Stimulated activated CD4-positive, alpha-beta T cell treated with anti-CD3 and anti-CD28 coated beads, Interleukin-2, amount 100 ng/mL, for 4 hours (primary cell): Measurements from ENCODE around the gene SMC4.
A peak's percentile ranks its signal among the peaks of the same experiment; 100 is the strongest.
"Not testable (repeated sequence)": the region's sequence is repeated elsewhere in the genome, so short reads cannot be mapped to it uniquely, and the experiment has no call there.

Experiments
- DNase-seq: peaks from one replicate; pipeline ENCODE4 v3.0.0-alpha.2; 2020; ENCODE audit warnings: low read depth

SMC4 gene

DNA sequence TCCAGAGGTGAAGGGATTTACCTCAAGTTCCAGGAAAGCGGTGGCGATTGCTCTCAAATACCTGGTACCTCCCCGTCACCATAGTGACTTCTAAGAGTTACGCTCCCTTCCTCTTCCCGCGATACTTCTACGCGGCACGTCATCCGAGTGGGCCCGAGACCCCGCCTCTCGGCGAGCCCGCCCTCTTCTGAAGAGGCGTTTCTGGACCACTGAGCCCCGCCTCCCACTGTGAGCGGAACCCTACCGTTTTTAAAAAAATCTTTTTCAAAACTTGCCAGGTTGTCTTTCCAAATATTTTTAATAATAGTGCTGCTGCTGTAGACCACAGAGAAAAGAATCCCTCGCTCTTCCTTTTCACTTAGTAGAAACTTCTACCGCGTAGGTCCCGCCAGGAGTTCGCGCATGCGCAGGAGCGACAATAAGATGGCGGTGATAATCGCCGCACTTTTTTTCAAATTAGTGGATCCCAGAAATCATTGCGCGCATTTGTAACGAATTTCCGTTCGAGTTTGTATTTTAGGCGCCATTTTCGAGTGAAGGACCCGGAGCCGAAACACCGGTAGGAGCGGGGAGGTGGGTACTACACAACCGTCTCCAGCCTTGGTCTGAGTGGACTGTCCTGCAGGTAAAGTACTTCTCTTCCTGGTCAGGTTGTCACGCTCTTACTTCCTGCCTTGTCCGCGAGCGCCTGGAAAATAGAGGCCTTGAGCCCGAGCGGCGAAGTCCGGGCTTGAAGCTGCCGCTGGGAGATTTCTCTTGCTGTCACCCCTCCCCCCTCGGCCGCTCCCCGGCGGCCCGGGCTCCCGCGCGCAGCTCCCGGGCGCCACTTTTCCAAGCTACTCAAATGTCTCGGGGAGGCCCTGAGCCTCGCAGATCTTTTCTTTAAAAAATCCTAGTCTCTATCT is at the start of gene SMC4, which contains the start of gene IFT80:
Gene SMC4 (plus strand): TSS at position 526 of the 905 bp plus-strand sequence. CDS start 1,177 bp downstream, outside the sequence.
Gene IFT80 (minus strand): TSS at position 101 of the 905 bp plus-strand sequence. CDS start 14,625 bp downstream, outside the sequence.
- DNase-seq: peak; percentile 95

GRCh38 chr3:160355826-160356225 is 43.6 kb upstream of the SMC4 start:
- no peak for DNase-seq

- not testable (repeated sequence) for DNase-seq
These were observed 36.6 kb upstream of the SMC4 start for GRCh38 chr3:160362896-160363295.

GRCh38 chr3:160365869-160366522 is 33.5 kb upstream of the SMC4 start:
- no peak for DNase-seq

GRCh38 chr3:160368804-160369203 is 30.6 kb upstream of the SMC4 start:
- no peak for DNase-seq

GRCh38 chr3:160369784-160370183 is 29.7 kb upstream of the SMC4 start:
- no peak for DNase-seq

DNA sequence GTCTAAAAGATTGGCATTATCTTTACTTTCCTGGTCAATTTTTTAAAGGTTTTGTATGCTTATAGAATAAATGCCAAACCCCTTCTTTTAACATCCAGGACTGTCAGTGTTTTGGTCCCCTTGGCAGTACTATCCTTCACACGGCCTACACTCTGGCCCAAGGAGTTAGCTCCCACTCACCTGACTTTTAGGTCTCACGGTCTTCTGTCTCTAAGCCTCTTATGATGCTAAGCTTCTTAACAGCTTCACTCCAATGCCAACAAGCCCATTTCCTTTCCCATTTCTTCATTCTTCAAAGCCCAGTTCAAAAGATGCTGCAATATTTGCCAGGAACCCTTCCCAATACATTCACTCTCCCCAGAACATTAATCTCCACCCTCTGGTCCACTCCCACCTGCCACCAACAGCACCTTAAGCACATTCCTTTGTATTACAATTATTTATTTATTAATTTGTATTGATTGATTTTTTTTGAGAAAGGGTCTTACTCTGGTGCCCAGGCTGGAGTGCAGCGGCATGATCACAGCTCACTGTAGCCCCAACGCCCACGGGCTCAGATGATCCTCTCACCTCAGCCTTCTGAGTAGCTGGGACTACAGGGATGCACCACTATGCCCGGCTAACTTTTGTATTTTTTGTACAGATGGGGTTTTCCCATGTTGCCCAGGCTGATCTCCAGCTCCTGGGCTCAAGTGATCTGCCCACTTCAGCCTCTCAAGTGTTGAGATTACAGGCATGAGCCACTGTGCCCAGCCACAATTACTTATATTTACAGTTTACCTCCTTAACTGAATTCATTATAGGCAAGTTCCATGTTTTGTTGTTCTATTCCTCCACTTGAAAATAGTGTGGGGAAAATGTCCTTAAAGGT is 28.2 kb upstream of the SMC4 start:
- DNase-seq: no peak

DNA sequence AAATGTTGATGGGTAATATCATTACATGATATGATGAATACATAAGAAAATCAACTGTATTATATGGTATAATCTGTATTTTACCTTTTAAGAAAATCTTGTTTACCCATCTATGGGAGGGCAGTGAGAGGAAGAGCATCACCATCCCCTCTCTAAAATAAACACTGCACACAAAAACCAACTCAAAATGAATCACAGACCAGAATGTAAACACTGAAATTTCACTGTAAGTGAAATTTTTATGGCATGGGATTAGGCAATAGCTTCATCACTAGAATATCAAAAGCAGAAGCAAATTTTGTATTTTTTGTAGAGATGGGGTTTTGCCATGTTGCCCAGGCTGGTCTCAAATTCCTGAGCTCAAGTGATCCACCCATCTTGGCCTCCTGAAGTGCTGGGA is 26.7 kb upstream of the SMC4 start:
- no peak for DNase-seq

DNA sequence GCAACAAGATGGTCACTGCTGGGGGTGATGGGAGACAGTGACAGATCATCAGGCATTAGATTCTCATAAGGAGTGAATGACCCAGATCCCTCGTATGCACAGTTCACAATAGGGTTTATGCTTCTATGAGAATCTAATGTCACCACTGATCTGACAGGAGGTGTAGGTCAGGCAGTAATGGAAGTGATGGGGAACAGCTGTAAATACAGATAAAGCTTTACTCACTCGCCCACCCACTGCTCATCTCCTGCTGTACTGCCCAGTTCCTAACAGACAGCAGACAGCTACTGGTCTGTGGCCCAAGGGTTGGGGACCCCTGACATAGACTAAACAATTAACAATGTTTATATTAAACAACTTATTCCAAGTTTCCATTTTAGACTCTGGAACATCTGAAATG is 25.8 kb upstream of the SMC4 start:
- DNase-seq: no peak

GRCh38 chr3:160374472-160374871 is 25.0 kb upstream of the SMC4 start:
- DNase-seq: no peak

GRCh38 chr3:160374925-160375324 is 24.5 kb upstream of the SMC4 start:
- no peak for DNase-seq

GRCh38 chr3:160376681-160377080 is 22.8 kb upstream of the SMC4 start:
- DNase-seq: no peak

DNA sequence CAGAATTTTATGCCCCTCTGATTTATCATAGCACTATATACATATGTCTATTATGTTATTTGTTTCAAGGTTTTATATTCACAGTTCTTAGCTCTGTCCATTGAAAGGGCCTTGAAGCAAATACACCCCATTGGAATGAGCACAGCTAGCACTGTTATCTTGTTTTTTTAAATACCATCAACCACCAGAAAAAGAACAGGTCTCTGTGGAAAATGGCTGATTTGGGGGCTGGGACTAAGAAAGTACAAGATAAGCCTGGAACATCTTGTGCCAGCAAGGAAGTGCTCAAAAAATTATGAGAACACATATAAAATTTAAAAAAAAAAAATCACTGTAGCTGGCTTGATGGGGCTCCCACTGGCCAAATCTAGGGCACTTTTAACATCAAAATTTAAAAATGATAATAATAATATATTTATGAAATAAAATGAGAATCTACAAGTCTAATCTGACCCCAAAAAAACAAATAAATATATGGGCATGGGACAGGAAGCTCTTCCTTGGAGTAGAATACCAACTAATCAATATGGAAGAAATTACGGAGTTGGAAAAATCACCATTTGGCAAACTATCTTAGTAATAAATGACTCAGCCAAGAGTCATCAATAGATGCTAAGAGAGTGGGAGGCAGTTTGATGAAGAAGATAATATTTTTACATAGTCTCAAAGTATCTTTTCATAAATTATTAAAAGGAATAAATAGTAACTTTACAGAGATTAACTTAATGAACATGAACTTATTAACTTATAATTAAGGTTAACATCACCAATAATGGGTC is 20.9 kb upstream of the SMC4 start:
- DNase-seq: no peak

- DNase-seq: no peak
These were observed 19.7 kb upstream of the SMC4 start for GRCh38 chr3:160379628-160380214.

DNA sequence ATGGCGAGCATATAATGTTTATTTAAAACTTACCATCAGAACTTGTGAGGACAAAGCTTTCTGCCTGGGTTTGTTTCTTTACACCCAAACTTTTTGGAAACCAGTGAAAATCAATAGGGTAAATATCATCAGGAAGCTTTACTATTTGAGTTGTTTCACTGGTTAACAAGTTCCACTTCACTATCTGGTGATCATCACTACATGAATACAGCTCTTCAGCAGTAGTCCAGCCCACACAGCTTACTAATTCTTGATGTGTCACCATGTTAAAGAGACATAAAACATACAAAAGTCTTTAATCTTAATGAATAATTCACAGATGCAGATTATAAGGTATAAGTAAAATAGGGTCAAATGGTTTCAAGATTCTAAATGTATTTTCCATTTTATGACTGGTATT is 18.0 kb upstream of the SMC4 start:
- DNase-seq: no peak

- DNase-seq: no peak
These were observed 14.7 kb upstream of the SMC4 start for GRCh38 chr3:160384639-160385318.

GRCh38 chr3:160390565-160391138 is 8.8 kb upstream of the SMC4 start:
- no peak for DNase-seq

DNA sequence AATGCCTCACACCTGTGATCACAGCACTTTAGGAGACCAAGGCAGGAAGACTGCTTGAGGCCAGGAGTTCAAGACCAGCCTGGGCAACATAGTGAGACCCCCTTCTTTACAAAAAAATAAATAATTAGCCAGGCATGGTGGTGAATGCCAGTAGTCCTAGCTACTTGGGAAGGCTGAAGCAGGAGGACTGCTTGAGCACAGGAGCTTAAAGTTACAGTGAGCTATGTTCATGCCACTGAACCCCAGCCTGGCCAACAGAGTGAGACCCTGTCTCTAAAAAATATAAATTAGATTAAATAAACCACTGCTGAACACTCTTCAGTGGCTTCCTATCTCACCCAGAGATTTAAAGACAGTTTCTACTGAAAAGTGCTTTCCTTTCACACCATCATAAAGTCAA is 6.7 kb upstream of the SMC4 start:
- no peak for DNase-seq

GRCh38 chr3:160393346-160394008 is 6.0 kb upstream of the SMC4 start:
- DNase-seq: no peak

DNA sequence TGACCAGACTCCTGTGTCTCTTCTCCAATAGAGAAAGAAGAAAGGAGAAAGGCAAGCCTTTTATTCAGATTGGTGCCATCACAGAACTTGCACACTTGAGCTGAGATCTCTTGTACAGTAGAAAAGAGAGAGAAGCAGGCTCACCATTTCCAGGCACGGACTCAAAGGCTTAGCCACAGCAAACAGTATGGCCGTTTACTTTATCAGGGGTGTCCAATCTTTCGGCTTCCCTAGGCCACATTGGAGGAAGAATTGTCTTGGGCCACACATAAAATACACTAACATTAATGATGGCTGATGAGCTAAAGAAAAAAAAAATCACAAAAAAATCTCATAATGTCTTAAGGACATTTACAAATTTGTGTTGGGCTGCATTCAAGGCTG is 5.4 kb upstream of the SMC4 start:
- DNase-seq: no peak
